H7 (cell line): ENCODE data around the gene HGF. TPM values are rescaled to one million over a fixed set of nuclear protein-coding genes. Genes with fewer than 3 reads are reported as not detected.
"Not testable (repeated sequence)": the region's sequence is repeated elsewhere in the genome, so short reads cannot be mapped to it uniquely, and the experiment has no call there.

ENCODE experiments used
- DNase-seq: peaks from one replicate; pipeline ENCODE4 v3.0.0; 2012
- H3K27me3 ChIP-seq: 2 replicates; pipeline ENCODE4 v1.6.0; 2011; ENCODE audit warnings: mild to moderate bottlenecking, low read length; ENCODE audit not compliant: control insufficient read depth, insufficient read depth
- H3K36me3 ChIP-seq: replicated peaks from 2 replicates; pipeline ENCODE4 v1.5.1; 2011; ENCODE audit warnings: low read length; ENCODE audit not compliant: control insufficient read depth, insufficient read depth
- H3K4me3 ChIP-seq: 2 replicates; pipeline ENCODE4 v1.5.1; 2011; ENCODE audit warnings: low read depth, mild to moderate bottlenecking, control low read depth, low read length, moderate library complexity; ENCODE audit not compliant: insufficient read depth
- total RNA-seq: library from RNA; depleted of rRNA; stranded (reverse); fragments of >200 nt; shearing (Covaris generic); gene quantifications from 2 replicates; pipeline ENCODE4 v1.2.3, GENCODE V29; 2014; rRNA removed

Gene HGF
- 1.1 TPM in 1 of 2 replicates, not detected in the other for total RNA-seq

- Histone ChIP-seq H3K27me3 (no peaks in the 10 kb centered on the region; the same call in 1 of the 2 replicates), H3K36me3 (no peaks in the 10 kb centered on the region), H3K4me3 (no peak within 1 kb of the TSS)
- peak; percentile 8 for DNase-seq
Measured at GRCh38 chr7:81769891-81770727, at the start of gene HGF. TSS of gene HGF (minus strand) at chr7:81770047. CDS start at chr7:81769971, 76 bp downstream.

DNA sequence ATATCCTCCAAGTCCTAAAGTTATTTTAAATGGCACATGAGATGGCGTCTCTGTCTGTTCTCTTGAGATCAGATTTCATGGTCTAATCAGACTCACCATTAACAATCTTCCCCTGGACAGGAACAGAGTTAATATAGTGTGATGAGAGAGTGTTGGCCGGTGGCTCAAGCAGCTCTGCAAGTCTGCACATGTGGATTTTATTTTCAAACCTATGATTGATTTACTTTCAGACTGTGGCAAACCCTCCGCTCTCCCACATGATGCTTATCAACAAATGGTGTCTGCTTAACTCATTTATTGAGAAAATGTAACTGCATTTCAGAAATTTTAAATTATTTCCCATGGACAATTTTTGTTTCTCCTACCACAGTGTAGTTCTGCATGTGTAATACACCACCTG, 46.5 kb upstream of the HGF start:
- no peak for DNase-seq
- no peaks in the 10 kb centered on the region for H3K27me3 ChIP-seq
- no peak overlapping the region for H3K4me3 ChIP-seq
- H3K36me3 ChIP-seq: no peaks in the 10 kb centered on the region

GRCh38 chr7:81812866-81813476, 43.1 kb upstream of the HGF start:
- DNase-seq: not testable (repeated sequence)

DNA sequence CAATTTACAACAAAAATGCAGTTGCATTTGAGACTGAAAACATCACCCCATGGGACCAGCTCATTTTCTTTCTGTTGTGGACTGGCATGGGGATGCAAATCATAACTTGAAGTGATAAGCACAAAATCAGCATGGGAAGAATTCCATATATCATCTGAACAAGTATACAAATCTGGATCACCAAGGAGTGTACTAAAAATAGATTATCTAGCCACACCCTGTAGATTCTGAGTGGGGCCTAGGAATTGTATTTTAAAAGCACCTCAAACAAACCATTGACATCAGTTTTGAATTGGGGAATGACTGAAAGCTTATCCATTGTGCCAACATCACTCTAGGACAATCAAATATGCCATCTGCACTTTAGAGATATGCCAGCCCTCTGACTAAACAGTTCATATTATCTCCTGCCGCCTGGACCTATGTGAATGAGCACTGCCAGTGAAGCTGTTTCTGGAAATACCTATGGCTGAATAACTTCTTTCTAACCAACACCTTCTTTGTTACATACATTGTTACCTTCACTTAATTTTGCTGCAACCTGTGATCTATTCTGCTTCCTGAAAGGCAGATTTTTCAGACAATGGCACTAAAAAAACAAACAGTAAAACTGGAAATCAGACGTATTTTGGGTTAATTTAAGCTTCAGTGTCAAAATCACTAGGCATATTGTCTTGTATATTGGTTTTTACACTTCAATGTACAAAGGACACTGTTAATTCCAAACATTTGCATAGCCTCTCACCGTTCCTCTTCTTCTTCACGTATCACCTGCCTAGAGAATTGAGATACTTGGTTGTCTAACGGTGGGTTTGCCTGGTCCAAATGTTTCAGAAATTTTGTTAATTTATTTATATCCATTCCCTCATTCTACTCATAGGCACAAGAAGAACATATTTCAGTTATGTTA, 42.4 kb upstream of the HGF start:
- Histone ChIP-seq H3K4me3 (no peak overlapping the region), H3K27me3 (no peaks in the 10 kb centered on the region), H3K36me3 (no peaks in the 10 kb centered on the region)
- DNase-seq: no peak

More at GRCh38 chr7:81812866-81813476, 43.1 kb upstream of the HGF start:
- H3K4me3 ChIP-seq, H3K36me3 ChIP-seq, H3K27me3 ChIP-seq: not testable (repeated sequence)

GRCh38 chr7:81810476-81811155, 40.8 kb upstream of the HGF start:
- no peaks in the 10 kb centered on the region for H3K36me3 ChIP-seq
- no peak overlapping the region for H3K4me3 ChIP-seq
- DNase-seq: no peak
- H3K27me3 ChIP-seq: no peaks in the 10 kb centered on the region

- not testable (repeated sequence) for DNase-seq, H3K27me3 ChIP-seq, H3K36me3 ChIP-seq, H3K4me3 ChIP-seq
Measured at GRCh38 chr7:81808310-81808709, 38.5 kb upstream of the HGF start.

DNA sequence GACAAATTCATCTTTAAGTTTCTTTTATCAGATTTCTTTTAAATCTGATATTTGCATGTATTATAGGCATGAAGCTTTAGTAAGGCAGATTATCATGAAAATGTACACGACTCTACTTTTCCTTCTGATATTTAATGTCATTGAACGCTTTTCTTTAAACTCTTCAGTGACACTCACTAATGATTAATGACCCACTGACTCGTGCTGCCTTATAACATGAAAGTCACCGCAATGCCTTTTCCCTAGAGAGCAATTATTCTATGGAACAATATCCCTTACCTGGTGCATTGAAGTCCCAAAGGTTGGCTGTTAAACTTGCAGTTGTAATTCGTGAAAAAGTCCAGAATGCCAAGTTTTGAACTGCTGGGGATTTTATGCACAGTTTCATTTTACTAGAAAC, 33.4 kb upstream of the HGF start:
- DNase-seq: no peak
- Histone ChIP-seq H3K27me3 (no peaks in the 10 kb centered on the region), H3K36me3 (no peaks in the 10 kb centered on the region), H3K4me3 (no peak overlapping the region)

GRCh38 chr7:81802251-81802650, 32.4 kb upstream of the HGF start:
- DNase-seq: no peak
- H3K27me3 ChIP-seq: no peaks in the 10 kb centered on the region
- no peaks in the 10 kb centered on the region for H3K36me3 ChIP-seq
- H3K4me3 ChIP-seq: no peak overlapping the region

- no peak for DNase-seq
Measured at GRCh38 chr7:81801532-81801931, 31.7 kb upstream of the HGF start.

GRCh38 chr7:81791568-81792518, 22.0 kb upstream of the HGF start:
- no peak overlapping the region for H3K4me3 ChIP-seq
- H3K36me3 ChIP-seq: no peaks in the 10 kb centered on the region
- no peak for DNase-seq
- H3K27me3 ChIP-seq: no peaks in the 10 kb centered on the region

More at GRCh38 chr7:81801532-81801931, 31.7 kb upstream of the HGF start:
- Histone ChIP-seq H3K27me3 (no peaks in the 10 kb centered on the region), H3K4me3 (no peak overlapping the region), H3K36me3 (no peaks in the 10 kb centered on the region)

DNA sequence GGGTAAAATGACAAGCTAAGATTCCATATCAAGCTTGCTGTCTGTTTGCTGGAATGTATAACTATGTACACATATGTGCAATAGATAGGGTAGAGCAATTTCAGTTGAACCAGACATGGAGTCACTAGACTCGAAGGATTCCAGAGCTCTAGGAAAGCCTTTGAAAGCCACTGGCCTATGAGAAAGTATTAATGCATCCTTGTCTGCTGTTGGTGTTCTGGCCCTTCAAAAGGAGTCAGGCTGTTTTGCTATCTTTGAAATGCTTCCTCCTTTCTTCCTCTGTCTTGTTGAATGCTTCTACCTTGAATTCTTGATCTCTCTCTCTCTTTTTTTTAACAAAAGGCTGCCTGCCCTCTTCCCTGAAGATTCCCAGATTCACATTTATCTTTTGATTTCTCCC, 20.8 kb upstream of the HGF start:
- no peak for DNase-seq
- H3K4me3 ChIP-seq: no peak overlapping the region
- H3K27me3 ChIP-seq: no peaks in the 10 kb centered on the region
- no peaks in the 10 kb centered on the region for H3K36me3 ChIP-seq

DNA sequence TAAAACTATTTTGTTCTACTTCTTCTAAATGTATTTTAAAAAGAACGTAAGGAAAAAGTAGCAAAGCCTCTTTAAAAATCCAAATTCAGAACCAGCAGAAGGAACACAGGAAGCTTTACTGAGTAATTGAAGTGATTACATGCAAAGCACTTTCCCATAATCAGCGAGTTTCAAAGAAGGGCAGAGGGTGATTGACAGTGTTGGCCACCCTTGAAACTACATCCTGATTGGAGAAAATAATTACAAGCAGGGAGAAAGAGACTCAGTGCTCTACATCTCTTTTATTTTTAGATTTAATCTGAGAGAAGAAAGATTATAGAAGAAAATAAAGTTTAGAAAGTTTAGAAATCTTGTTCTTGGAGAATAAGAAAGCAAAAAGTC, 20.3 kb upstream of the HGF start:
- DNase-seq: no peak
- Histone ChIP-seq H3K36me3 (no peaks in the 10 kb centered on the region), H3K27me3 (no peaks in the 10 kb centered on the region), H3K4me3 (no peak overlapping the region)

- Histone ChIP-seq H3K27me3 (no peaks in the 10 kb centered on the region), H3K4me3 (no peak overlapping the region), H3K36me3 (no peaks in the 10 kb centered on the region)
- DNase-seq: no peak
Measured at GRCh38 chr7:81789406-81790119, 19.7 kb upstream of the HGF start.
